Measurements from ENCODE around the gene ARHGAP26. TPM values are rescaled to one million over a fixed set of nuclear protein-coding genes. Genes with fewer than 3 reads are reported as not detected.

The ARHGAP26 gene
- total RNA-seq, 1 donor from 2014 or later = 8.6 TPM

- H3K4me3 ChIP-seq (ENCODE audit: low read depth, low read length) = no peak overlapping the region
- DNase-seq (ENCODE audit: low read depth) = no peak
- TF ChIP-seq CTCF (IDR thresholded peaks at IDR 0.05; ENCODE audit: insufficient read depth, low read length, poor library complexity, severe bottlenecking) = no peak
- no peaks in the 10 kb centered on the region for H3K36me3 ChIP-seq (ENCODE audit: control insufficient read depth, insufficient read depth, low read length)
- H3K27me3 ChIP-seq (ENCODE audit: control insufficient read depth, insufficient read depth, low read length) = no peaks in the 10 kb centered on the region
Observed at GRCh38 chr5:143161885-143162540, 391.8 kb downstream of the ARHGAP26 start.

- no peak for DNase-seq (ENCODE audit: low read depth)
- Histone ChIP-seq H3K27me3 (ENCODE audit: control insufficient read depth, insufficient read depth, low read length) (no peaks in the 10 kb centered on the region), H3K4me3 (ENCODE audit: low read depth, low read length) (no peak overlapping the region), H3K36me3 (ENCODE audit: control insufficient read depth, insufficient read depth, low read length) (no peaks in the 10 kb centered on the region)
- no peak for TF ChIP-seq CTCF (IDR thresholded peaks at IDR 0.05; ENCODE audit: insufficient read depth, low read length, poor library complexity, severe bottlenecking)
Observed at GRCh38 chr5:143162810-143163209, 392.6 kb downstream of the ARHGAP26 start.

- no peaks in the 10 kb centered on the region for H3K27me3 ChIP-seq (ENCODE audit: control insufficient read depth, insufficient read depth, low read length)
- H3K36me3 ChIP-seq (ENCODE audit: control insufficient read depth, insufficient read depth, low read length) = no peaks in the 10 kb centered on the region
- TF ChIP-seq CTCF (IDR thresholded peaks at IDR 0.05; ENCODE audit: insufficient read depth, low read length, poor library complexity, severe bottlenecking) = no peak
- H3K4me3 ChIP-seq (ENCODE audit: low read depth, low read length) = no peak overlapping the region
- DNase-seq (ENCODE audit: low read depth) = no peak
Observed at GRCh38 chr5:143164557-143164956, 394.4 kb downstream of the ARHGAP26 start.

- DNase-seq (ENCODE audit: low read depth) = no peak
- Histone ChIP-seq H3K36me3 (ENCODE audit: control insufficient read depth, insufficient read depth, low read length) (no peaks in the 10 kb centered on the region), H3K4me3 (ENCODE audit: low read depth, low read length) (no peak overlapping the region), H3K27me3 (ENCODE audit: control insufficient read depth, insufficient read depth, low read length) (no peaks in the 10 kb centered on the region)
- TF ChIP-seq CTCF (IDR thresholded peaks at IDR 0.05; ENCODE audit: insufficient read depth, low read length, poor library complexity, severe bottlenecking) = no peak
Observed at GRCh38 chr5:143165049-143165880, 395.1 kb downstream of the ARHGAP26 start.

GRCh38 chr5:143166090-143166489 is 395.9 kb downstream of the ARHGAP26 start:
- TF ChIP-seq CTCF (IDR thresholded peaks at IDR 0.05; ENCODE audit: insufficient read depth, low read length, poor library complexity, severe bottlenecking) = no peak
- no peak overlapping the region for H3K4me3 ChIP-seq (ENCODE audit: low read depth, low read length)
- no peak for DNase-seq (ENCODE audit: low read depth)
- H3K36me3 ChIP-seq (ENCODE audit: control insufficient read depth, insufficient read depth, low read length) = no peaks in the 10 kb centered on the region
- H3K27me3 ChIP-seq (ENCODE audit: control insufficient read depth, insufficient read depth, low read length) = no peaks in the 10 kb centered on the region
